CD4-positive, alpha-beta T cell (primary cell): ENCODE measurements around the gene COL4A4. TPM values are rescaled to one million over a fixed set of nuclear protein-coding genes. Genes with fewer than 3 reads are reported as not detected.

Source experiments
- ATAC-seq: fragments of 200-7000 bp; cut with Tn5 transposase; one replicate; pipeline ENCODE4 v1.10.0; 2022; ENCODE audit warnings: mild to moderate bottlenecking; ENCODE audit not compliant: poor library complexity
- CTCF ChIA-PET: fragments of 350-600 bp; sonication (Branson Sonifier 250); formaldehyde crosslinking; loops from one replicate; lab custom pipeline; 2021; ENCODE audit warnings: antibody characterized with exemption, inconsistent platforms; lab: Charles Lee
- POLR2A ChIA-PET: fragments of 350-600 bp; sonication (Branson Sonifier 250); formaldehyde crosslinking; loops from one replicate; lab custom pipeline; 2021; ENCODE audit warnings: antibody characterized with exemption, inconsistent platforms; lab: Charles Lee
- DNase-seq, 14 experiments: peaks; one replicate each; pipeline ENCODE4 v3.0.0-alpha.2; 2013 to 2020; ENCODE audit warnings: mixed read lengths in 2 of 14
- H3K27ac ChIP-seq, 2 donors: one replicate each; pipeline versions ENCODE4 v1.5.1 to v1.7.0; 2013; ENCODE audit warnings: low read length in 2 of 2, low read depth in 1 of 2, mild to moderate bottlenecking in 1 of 2
- H3K27me3 ChIP-seq, 2 experiments: 1 replicate in 1 of 2; 2 replicates in 1 of 2; pipeline versions ENCODE4 v1.6.1 to v1.7.0; 2013; ENCODE audit warnings: low read length in 2 of 2, control low read depth in 1 of 2, mild to moderate bottlenecking in 1 of 2, moderate library complexity in 1 of 2; ENCODE audit not compliant: insufficient read depth in 2 of 2, control insufficient read depth in 1 of 2
- H3K36me3 ChIP-seq: one replicate; pipeline ENCODE4 v1.6.1; 2013; ENCODE audit warnings: low read length, control low read depth; ENCODE audit not compliant: insufficient read depth
- H3K4me1 ChIP-seq: one replicate; pipeline ENCODE4 v1.6.1; 2013; ENCODE audit warnings: low read length, control low read depth; ENCODE audit not compliant: insufficient read depth
- H3K4me3 ChIP-seq: one replicate; pipeline ENCODE4 v1.5.1; 2013; ENCODE audit warnings: mild to moderate bottlenecking, low read length, moderate library complexity
- H3K9me3 ChIP-seq, 2 experiments: 1 replicate in 1 of 2; 2 replicates in 1 of 2; pipeline versions ENCODE4 v1.6.1 to v1.7.0; 2013; ENCODE audit warnings: low read length in 2 of 2, mild to moderate bottlenecking in 2 of 2, control low read depth in 1 of 2, moderate library complexity in 1 of 2; ENCODE audit not compliant: control insufficient read depth in 1 of 2, insufficient read depth in 1 of 2
- H3K27ac Mint-ChIP-seq: one replicate; pipeline ENCODE4 v1.8.0; 2020; ENCODE audit warnings: mixed read lengths
- H3K27me3 Mint-ChIP-seq: one replicate; pipeline ENCODE4 v1.8.0; 2021; ENCODE audit warnings: mixed read lengths
- H3K36me3 Mint-ChIP-seq: one replicate; pipeline ENCODE4 v1.8.0; 2021; ENCODE audit warnings: low read depth, mixed read lengths
- H3K4me1 Mint-ChIP-seq: one replicate; pipeline ENCODE4 v1.8.0; 2021; ENCODE audit warnings: low read depth, mixed read lengths
- H3K4me3 Mint-ChIP-seq: one replicate; pipeline ENCODE4 v1.8.0; 2020; ENCODE audit warnings: mild to moderate bottlenecking, mixed read lengths
- H3K9me3 Mint-ChIP-seq: one replicate; pipeline ENCODE4 v1.8.0; 2020; ENCODE audit warnings: mixed read lengths
- CTCF ChIP-seq: fragments of 200-600 bp; IDR thresholded peaks from one replicate; pipeline ENCODE4 v1.8.0; 2022; ENCODE audit warnings: antibody characterized with exemption, mild to moderate bottlenecking
- intact Hi-C, 2 experiments: fragments of 100-400 bp; cut with DNase I in 1 of 2; cut with micrococcal nuclease in 1 of 2; formaldehyde crosslinking; loops; one replicate each; pipeline versions ENCODE4 v1.15.1 to v1.9.0; 2023 to 2025; cut with DNase I, micrococcal nuclease
- total RNA-seq, 174 experiments: library from RNA in 2 of 174; stranded (reverse) in 2 of 174; gene quantifications; one replicate each; pipeline ENCODE4 v1.2.3 and lab custom pipeline; 2021 to 2026

The COL4A4 gene
- total RNA-seq, 2 experiments from 2014 or later, result not detected

- Mint-ChIP-seq H3K36me3 (no peaks in the 10 kb centered on the region), H3K9me3 (no peaks in the 10 kb centered on the region), H3K27ac (no peak overlapping the region), H3K4me3 (no peak overlapping the region), H3K4me1 (no peaks in the 10 kb centered on the region), H3K27me3 (no peaks in the 10 kb centered on the region)
- Histone ChIP-seq H3K27ac (no peak overlapping the region), H3K9me3 (peaks cover 0 to 7% of the 10 kb centered on the region in 2 experiments), H3K4me3 (no peak overlapping the region), H3K36me3 (no peaks in the 10 kb centered on the region), H3K4me1 (no peaks in the 10 kb centered on the region), H3K27me3 (no peaks in the 10 kb centered on the region)
- ChIA-PET POLR2A (no interaction called here), CTCF (no interaction called here)
- intact Hi-C loops, result no loop called here
- DNase-seq, result no peak
- TF ChIP-seq CTCF, result no peak
- ATAC-seq, result no peak
These were observed 156.9 kb downstream of the COL4A4 start for GRCh38 chr2:227007148-227007547.

GRCh38 chr2:227006189-227006897 lies 157.7 kb downstream of the COL4A4 start:
- Mint-ChIP-seq H3K27me3 (no peaks in the 10 kb centered on the region), H3K4me3 (no peak overlapping the region), H3K4me1 (no peaks in the 10 kb centered on the region), H3K27ac (no peak overlapping the region), H3K36me3 (no peaks in the 10 kb centered on the region), H3K9me3 (no peaks in the 10 kb centered on the region)
- intact Hi-C loops, result no loop called here
- no peaks in the 10 kb centered on the region for H3K27me3 ChIP-seq
- ATAC-seq (no peak), DNase-seq (no peak)
- no peaks in the 10 kb centered on the region for H3K36me3 ChIP-seq
- H3K4me3 ChIP-seq, result no peak overlapping the region
- no peak for TF ChIP-seq CTCF
- ChIA-PET POLR2A (no interaction called here), CTCF (no interaction called here)
- H3K27ac ChIP-seq, result no peak overlapping the region
- H3K9me3 ChIP-seq, result peaks cover 0 to 7% of the 10 kb centered on the region in 2 experiments
- no peaks in the 10 kb centered on the region for H3K4me1 ChIP-seq

GRCh38 chr2:227004482-227004881 lies 159.5 kb downstream of the COL4A4 start:
- DNase-seq (no peak), ATAC-seq (no peak)
- Histone ChIP-seq H3K36me3 (no peaks in the 10 kb centered on the region), H3K4me1 (no peaks in the 10 kb centered on the region), H3K27ac (no peak overlapping the region), H3K4me3 (no peak overlapping the region), H3K9me3 (peaks cover 0 to 7% of the 10 kb centered on the region in 2 experiments), H3K27me3 (no peaks in the 10 kb centered on the region)
- Mint-ChIP-seq H3K27me3 (no peaks in the 10 kb centered on the region), H3K4me3 (no peak overlapping the region), H3K9me3 (no peaks in the 10 kb centered on the region), H3K27ac (no peak overlapping the region), H3K36me3 (peaks cover 14% of the 10 kb centered on the region), H3K4me1 (no peaks in the 10 kb centered on the region)
- TF ChIP-seq CTCF, result no peak
- intact Hi-C loops, result no loop called here
- CTCF ChIA-PET, result no interaction called here
- POLR2A ChIA-PET, result no interaction called here
